ENCODE data around the gene EXOC3L1.

EXOC3L1 gene

DNA sequence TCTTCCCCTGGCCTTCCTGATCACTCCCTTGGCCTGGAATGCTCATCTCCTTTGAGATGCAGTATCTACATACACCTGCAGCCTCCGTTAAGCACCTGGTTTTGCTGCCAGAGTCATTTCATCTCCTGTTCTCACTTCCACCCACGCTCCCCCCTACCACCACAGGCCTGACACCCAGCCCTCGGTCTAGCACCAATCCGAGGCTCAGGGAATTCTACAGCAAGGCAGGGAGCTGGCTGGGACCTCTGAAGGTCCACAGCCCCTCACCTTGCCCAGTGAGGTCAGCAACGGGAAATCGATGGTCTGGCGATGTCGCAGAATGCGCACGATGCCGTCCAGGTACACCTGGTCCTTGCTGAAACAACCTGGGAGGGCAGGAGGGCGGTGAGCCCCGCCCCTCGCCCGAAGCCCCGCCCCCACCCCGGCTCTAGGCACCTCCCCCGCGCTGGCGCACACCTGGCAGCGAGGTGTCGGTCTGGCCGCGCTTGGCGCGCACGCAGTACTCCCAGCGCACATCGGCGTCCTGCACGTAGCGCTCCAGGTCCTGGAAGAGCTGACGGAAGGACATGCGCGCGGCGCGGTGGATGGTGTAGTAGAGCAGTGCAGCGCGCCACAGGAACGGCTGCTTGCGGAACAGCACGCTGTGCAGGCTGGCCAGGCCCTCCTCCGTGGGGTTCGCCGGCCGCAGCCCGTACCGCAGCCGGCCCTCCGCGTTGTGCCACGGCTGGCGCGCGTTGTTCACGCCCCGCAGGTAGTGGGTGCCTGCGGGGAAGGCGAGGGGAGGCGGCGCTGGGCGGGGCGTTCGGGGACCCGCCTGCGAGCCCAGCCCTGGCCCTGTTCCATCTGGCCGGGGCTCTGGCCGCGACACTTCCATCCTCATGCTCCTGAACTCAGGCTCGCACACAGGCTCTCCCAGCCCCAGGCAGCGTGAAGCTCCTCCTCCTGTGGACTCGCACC lies 11.9 kb downstream of the EXOC3L1 start:
- Mint-ChIP-seq H3K4me1 (ENCODE audit: low read depth in 2 of 2) (peaks cover 22 to 24% of the 10 kb centered on the region in 2 donors), H3K27me3 (no peaks in the 10 kb centered on the region), H3K9me3 (no peaks in the 10 kb centered on the region), H3K36me3 (ENCODE audit: insufficient read depth) (no peaks in the 10 kb centered on the region), H3K27ac (no peak overlapping the region), H3K4me3 (peak overlapping the region; percentile 26 to 61)
- ATAC-seq (replicated peaks) (peak; percentile 62), DNase-seq (peak in 2 of 3 experiments; percentile 44 to 50)

DNA sequence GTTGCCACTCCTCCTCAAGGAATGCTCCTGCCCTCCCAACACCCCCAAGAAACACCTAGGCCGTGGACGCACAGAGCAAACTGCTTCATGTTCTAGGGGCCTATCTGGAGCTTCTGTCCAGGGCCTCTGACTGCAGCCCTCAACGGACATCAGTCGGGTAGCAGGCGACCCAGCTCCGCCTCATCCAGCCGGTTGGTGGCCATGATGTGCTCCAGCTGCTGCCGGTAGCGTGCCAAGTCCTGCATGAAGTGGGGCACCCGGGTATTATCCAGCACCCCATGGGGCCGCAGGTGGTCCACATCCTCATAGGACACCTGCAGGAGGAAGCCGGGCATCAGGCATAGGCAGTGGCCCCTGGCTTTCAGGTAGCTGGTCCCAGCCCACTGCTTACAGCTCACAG lies 13.3 kb downstream of the EXOC3L1 start:
- no peaks in the 10 kb centered on the region for H3K36me3 Mint-ChIP-seq (ENCODE audit: insufficient read depth)
- H3K9me3 Mint-ChIP-seq, result no peaks in the 10 kb centered on the region
- peaks cover 0 to 3% of the 10 kb centered on the region in 2 donors for H3K27me3 Mint-ChIP-seq
- H3K4me3 Mint-ChIP-seq, result peak overlapping the region in 1 of 2 donors; percentile 26
- no peak for ATAC-seq (replicated peaks)
- H3K4me1 Mint-ChIP-seq (ENCODE audit: low read depth in 2 of 2), result peaks cover 26 to 28% of the 10 kb centered on the region in 2 donors
- H3K27ac Mint-ChIP-seq, result no peak overlapping the region
- no peak for DNase-seq

DNA sequence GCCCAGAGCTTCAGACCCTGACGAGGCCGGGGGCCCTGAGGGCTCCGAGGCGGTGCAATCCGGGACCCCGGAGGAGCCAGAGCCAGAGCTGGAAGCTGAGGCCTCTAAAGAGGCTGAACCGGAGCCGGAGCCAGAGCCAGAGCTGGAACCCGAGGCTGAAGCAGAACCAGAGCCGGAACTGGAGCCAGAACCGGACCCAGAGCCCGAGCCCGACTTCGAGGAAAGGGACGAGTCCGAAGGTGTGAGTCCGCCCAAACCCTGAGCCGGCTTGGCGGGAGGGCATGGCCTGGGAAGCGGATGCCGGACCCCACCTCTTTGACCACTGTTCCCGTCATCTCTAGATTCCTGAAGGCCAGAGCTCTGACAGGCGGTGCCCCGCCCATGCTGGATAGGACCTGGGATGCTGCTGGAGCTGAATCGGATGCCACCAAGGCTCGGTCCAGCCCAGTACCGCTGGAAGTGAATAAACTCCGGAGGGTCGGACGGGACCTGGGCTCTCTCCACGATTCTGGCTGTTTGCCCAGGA lies 15.2 kb downstream of the EXOC3L1 start:
- DNase-seq (no peak), ATAC-seq (replicated peaks) (no peak)
- no peaks in the 10 kb centered on the region for H3K9me3 Mint-ChIP-seq
- peak overlapping the region; percentile 93 to 94 for H3K4me3 Mint-ChIP-seq
- H3K27ac Mint-ChIP-seq, result no peak overlapping the region
- peaks cover 9 to 18% of the 10 kb centered on the region in 2 donors for H3K27me3 Mint-ChIP-seq
- H3K4me1 Mint-ChIP-seq (ENCODE audit: low read depth in 2 of 2), result peaks cover 34 to 35% of the 10 kb centered on the region in 2 donors
- no peaks in the 10 kb centered on the region for H3K36me3 Mint-ChIP-seq (ENCODE audit: insufficient read depth)

DNA sequence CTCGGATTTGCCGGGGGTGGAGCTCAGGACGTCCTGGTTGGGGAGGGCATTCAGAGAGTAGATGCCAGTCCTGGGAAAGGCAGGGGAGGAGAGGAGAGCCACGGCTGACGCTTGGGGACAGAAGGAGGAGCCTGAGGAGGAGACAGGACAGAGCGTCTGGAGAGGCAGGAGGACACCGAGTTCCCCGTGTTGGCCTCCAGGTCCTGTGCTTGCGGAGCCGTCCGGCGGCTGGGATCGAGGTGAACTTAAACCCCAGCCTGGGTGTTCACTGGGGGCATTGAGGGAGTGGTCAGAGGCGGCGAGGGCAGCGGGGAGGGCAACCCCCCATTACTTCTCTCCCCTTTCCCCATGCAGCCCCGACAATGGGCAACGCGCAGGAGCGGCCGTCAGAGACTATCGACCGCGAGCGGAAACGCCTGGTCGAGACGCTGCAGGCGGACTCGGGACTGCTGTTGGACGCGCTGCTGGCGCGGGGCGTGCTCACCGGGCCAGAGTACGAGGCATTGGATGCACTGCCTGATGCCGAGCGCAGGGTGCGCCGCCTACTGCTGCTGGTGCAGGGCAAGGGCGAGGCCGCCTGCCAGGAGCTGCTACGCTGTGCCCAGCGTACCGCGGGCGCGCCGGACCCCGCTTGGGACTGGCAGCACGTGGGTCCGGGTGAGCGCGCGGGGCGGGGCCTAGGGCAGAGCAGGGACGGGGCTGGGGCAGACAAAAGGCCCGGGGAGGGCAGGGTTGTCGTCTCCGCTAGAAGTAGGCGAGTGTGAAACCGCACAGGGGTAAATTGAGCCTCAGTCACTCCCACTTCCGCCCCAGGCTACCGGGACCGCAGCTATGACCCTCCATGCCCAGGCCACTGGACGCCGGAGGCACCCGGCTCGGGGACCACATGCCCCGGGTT lies 15.9 kb downstream of the EXOC3L1 start:
- DNase-seq, result peak; percentile 55 to 62 (median 57)
- peaks cover 36 to 37% of the 10 kb centered on the region in 2 donors for H3K4me1 Mint-ChIP-seq (ENCODE audit: low read depth in 2 of 2)
- no peaks in the 10 kb centered on the region for H3K9me3 Mint-ChIP-seq
- ATAC-seq (replicated peaks), result peak; percentile 77
- peak overlapping the region; percentile 93 to 94 for H3K4me3 Mint-ChIP-seq
- peak overlapping the region in 1 of 2 donors; percentile 86 for H3K27ac Mint-ChIP-seq
- peaks cover 11 to 25% of the 10 kb centered on the region in 2 donors for H3K27me3 Mint-ChIP-seq
- no peaks in the 10 kb centered on the region for H3K36me3 Mint-ChIP-seq (ENCODE audit: insufficient read depth)

DNA sequence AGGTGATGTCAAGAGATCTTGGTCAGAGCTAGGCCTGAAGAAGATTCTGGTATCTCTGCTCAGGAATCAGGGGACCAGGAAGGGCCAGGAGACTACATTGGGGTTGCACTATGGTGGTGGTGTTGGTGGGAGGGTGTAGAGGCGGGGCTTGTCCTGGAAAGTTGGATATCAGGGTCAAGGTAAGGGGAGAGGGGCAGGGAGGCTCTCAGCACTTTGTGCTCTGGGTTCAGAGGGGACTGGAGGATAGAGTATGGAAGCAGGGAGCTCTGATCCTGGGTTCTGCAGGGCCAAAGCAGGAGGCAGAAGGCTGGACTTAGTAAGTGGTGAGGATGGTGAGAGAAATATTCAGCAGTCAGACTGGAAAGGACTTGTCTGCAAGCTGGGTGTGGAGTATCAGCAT lies 16.6 kb downstream of the EXOC3L1 start:
- Mint-ChIP-seq H3K36me3 (ENCODE audit: insufficient read depth) (no peaks in the 10 kb centered on the region), H3K4me1 (ENCODE audit: low read depth in 2 of 2) (peaks cover 31 to 37% of the 10 kb centered on the region in 2 donors), H3K27ac (peak overlapping the region in 1 of 2 donors; percentile 86), H3K27me3 (peaks cover 15 to 33% of the 10 kb centered on the region in 2 donors), H3K9me3 (no peaks in the 10 kb centered on the region), H3K4me3 (peak overlapping the region; percentile 93 to 94)
- no peak for ATAC-seq (replicated peaks)
- no peak for DNase-seq

DNA sequence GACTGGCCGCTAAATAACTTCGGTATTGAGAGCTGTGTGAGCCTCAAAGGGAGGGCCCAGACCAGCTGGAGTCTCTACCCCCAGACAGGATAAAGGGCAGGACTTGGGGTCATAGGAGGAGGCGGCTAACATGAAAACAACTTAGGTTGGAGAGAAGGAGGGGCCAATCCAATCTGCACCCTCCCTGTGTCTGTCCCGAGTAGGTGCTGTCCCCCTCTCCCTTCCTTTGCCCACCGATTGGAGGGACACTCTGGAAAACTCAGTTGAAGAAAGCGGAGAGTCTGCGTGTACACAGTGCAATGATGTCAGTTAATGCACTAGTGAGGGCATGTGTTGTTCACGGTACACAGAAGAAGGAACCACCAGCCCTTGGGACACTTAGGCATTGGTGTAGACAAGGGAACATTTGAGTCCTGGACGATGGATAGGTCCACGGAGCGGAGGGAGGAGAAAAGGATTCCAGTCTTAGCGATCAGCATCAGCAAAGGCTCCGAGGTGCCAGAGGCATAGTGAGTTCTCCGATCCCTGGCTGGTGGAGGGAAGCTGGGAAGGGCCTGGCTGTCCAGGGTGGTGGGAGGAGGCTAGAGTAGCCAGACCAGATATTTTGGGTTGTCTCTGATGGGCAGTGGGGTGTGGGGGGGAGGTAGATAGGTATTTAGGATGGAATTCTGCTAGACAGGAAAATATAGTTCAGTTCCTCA lies 18.8 kb downstream of the EXOC3L1 start:
- Mint-ChIP-seq H3K9me3 (no peaks in the 10 kb centered on the region), H3K27ac (no peak overlapping the region), H3K4me1 (ENCODE audit: low read depth in 2 of 2) (peaks cover 27 to 30% of the 10 kb centered on the region in 2 donors), H3K27me3 (peaks cover 28 to 55% of the 10 kb centered on the region in 2 donors), H3K4me3 (peak overlapping the region in 1 of 2 donors; percentile 15), H3K36me3 (ENCODE audit: insufficient read depth) (peaks cover 5% of the 10 kb centered on the region)
- DNase-seq (no peak), ATAC-seq (replicated peaks) (no peak)

DNA sequence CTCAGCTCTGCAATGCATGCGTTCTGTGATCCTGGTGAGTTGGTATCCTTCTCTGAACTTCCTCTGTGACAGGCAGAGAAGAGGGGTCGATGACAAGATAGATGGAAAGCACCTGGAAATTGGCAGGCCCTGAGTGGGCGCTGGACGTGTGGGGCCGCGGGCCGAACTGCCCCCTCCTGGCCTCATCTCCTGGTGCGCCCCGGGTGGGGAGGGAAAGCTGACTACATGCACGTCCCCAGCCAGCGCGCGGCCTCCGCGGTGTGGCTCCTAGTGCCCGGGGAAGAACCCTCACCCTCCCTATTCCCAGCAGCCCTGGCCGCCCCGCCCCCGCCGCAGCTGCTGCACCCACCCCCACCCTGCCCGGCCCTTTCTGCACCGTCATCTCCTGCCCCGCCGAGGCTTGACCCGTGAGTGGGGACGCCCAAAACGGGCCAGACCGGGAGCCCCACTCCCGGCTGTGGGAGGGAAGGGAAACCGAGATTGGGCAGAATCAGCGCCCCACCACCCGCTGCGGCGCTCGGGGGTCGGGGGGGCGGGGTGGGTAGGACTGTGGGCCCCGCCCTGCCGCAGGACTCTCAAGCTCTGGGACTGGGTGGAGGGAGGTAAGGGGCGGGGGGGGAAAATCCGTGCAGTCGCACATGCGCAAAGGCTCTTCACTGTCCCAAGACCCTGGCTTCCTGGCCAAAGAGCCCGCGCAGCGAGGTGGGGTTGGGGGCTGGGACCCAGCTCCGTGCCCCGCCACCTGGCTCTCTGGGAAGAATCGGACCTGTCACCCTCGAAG lies 19.6 kb downstream of the EXOC3L1 start, which contains the start of gene NOL3:
TSS of gene NOL3 (plus strand) at position 371 of the 781 bp plus-strand sequence.
- Mint-ChIP-seq H3K9me3 (no peaks in the 10 kb centered on the region), H3K4me1 (ENCODE audit: low read depth in 2 of 2) (peaks cover 27 to 30% of the 10 kb centered on the region in 2 donors), H3K27ac (no peak within 1 kb of the TSS), H3K4me3 (peak within 1 kb of the TSS; percentile 72 to 75), H3K36me3 (ENCODE audit: insufficient read depth) (peaks cover 5% of the 10 kb centered on the region), H3K27me3 (peaks cover 31 to 62% of the 10 kb centered on the region in 2 donors)
- no peak for ATAC-seq (replicated peaks)
- DNase-seq, result no peak

DNA sequence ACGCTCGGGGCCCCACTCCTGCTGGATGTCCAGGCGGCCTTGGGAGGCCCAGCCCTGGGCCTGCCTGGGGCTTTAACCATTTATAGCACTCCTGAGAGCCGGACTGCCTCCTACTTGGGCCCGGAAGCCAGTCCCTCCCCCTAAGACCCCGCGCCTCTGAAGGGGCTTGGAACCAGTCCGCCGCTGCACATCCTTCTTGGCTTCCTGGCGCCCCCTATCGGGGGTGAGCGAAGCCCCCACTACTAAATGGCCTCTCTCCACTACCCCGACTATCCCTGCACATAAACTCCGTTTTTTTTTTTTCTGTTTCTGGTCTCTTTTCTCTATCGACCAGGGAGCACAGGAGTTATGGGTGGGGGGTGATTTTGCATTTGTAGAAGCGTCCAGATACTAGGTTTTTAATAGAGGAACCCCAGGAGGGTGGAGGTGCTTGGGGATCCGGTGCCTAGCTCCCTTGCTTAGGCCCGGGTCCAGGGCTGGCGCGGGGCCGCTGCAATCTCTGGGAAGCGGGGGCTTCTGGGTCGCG lies 20.2 kb downstream of the EXOC3L1 start:
- Mint-ChIP-seq H3K9me3 (no peaks in the 10 kb centered on the region), H3K4me3 (peak overlapping the region; percentile 72 to 75), H3K36me3 (ENCODE audit: insufficient read depth) (peaks cover 5% of the 10 kb centered on the region), H3K27ac (no peak overlapping the region), H3K4me1 (ENCODE audit: low read depth in 2 of 2) (peaks cover 27 to 32% of the 10 kb centered on the region in 2 donors), H3K27me3 (peaks cover 36 to 69% of the 10 kb centered on the region in 2 donors)
- peak in 1 of 3 experiments; percentile 29 for DNase-seq
- ATAC-seq (replicated peaks), result no peak

DNA sequence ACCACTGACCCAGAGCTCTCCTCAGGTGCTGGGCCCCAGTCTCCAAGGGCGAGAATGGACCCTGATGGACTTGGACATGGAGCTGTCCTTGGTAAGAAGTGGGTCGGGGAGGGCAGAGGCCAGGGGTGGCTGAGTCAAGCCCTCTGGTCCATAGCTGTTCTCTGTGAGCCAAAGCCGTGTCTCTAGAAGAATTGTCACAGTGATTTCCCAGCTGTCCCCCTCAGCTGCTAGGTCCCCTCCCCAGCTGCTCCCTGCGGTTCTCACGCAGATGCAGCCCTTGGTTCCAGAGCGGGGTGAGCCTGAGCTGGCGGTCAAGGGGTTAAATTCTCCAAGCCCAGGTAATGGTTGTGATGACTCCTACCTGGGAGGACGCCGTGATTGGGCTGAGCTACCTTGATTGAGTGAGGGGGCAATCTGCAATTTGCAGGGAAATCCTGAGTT lies 20.9 kb downstream of the EXOC3L1 start:
- H3K27ac Mint-ChIP-seq, result no peak overlapping the region
- H3K9me3 Mint-ChIP-seq, result no peaks in the 10 kb centered on the region
- DNase-seq, result no peak
- H3K4me1 Mint-ChIP-seq (ENCODE audit: low read depth in 2 of 2), result peaks cover 25 to 31% of the 10 kb centered on the region in 2 donors
- H3K4me3 Mint-ChIP-seq, result no peak overlapping the region
- peaks cover 5% of the 10 kb centered on the region for H3K36me3 Mint-ChIP-seq (ENCODE audit: insufficient read depth)
- peaks cover 36 to 71% of the 10 kb centered on the region in 2 donors for H3K27me3 Mint-ChIP-seq
- no peak for ATAC-seq (replicated peaks)

DNA sequence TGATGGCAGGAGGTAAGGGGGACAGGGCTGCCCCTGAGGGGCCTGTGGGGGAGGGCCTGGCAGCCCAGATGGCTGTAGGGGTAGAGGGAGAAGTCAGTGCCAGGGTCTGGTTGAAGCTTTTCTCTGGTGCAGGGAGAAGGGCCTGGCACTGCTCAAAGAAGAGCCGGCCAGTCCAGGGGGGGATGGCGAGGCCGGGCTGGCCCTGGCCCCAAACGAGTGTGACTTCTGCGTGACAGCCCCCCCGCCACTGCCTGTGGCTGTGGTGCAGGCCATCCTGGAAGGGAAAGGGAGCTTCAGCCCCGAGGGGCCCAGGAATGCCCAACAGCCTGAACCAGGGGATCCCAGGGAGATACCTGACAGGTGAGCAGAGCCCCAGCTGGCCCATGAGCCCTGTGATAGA lies 22.3 kb downstream of the EXOC3L1 start:
- H3K4me1 Mint-ChIP-seq (ENCODE audit: low read depth in 2 of 2), result peaks cover 13 to 23% of the 10 kb centered on the region in 2 donors
- H3K36me3 Mint-ChIP-seq (ENCODE audit: insufficient read depth), result peaks cover 5% of the 10 kb centered on the region
- H3K27me3 Mint-ChIP-seq, result peaks cover 36 to 71% of the 10 kb centered on the region in 2 donors
- ATAC-seq (replicated peaks) (no peak), DNase-seq (no peak)
- H3K4me3 Mint-ChIP-seq, result no peak overlapping the region
- no peaks in the 10 kb centered on the region for H3K9me3 Mint-ChIP-seq
- no peak overlapping the region for H3K27ac Mint-ChIP-seq

DNA sequence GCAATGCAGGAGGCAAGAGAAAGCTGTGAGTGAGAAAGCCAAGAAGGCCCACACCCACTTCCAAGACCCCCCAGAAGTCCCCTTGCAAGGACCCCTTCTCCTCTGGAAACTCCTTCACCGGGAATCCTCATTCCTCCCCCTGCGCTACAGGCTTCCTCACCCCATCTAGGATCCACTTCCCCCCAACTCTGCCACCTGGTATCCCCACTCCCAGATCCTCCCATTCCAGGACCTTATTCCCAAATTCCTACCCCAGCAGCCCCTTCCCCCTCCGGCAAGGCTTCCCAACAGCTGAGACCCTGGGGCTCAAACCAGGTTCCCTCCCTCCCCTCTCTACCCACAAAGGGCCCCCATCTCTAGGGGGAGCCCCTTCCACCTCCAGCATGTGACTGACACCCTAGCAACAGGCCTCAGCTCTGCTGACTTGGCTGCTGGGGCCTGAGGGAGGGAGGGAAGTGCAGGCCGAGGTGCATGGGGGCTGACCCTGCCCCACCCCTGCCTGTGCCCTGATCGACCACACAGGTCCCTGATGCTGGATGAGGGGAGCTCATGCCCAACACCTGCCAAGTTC lies 23.3 kb downstream of the EXOC3L1 start:
- Mint-ChIP-seq H3K27ac (no peak overlapping the region), H3K27me3 (peaks cover 36 to 76% of the 10 kb centered on the region in 2 donors), H3K9me3 (no peaks in the 10 kb centered on the region), H3K36me3 (ENCODE audit: insufficient read depth) (peaks cover 10% of the 10 kb centered on the region), H3K4me1 (ENCODE audit: low read depth in 2 of 2) (peaks cover 9 to 21% of the 10 kb centered on the region in 2 donors), H3K4me3 (peak overlapping the region in 1 of 2 donors; percentile 29)
- DNase-seq, result no peak
- ATAC-seq (replicated peaks), result no peak

Measured in effector memory CD8-positive, alpha-beta T cell (primary cell).